GM19239 (cell line): ENCODE measurements around the gene DHRSX.
"Not testable (repeated sequence)": the region's sequence is repeated elsewhere in the genome, so short reads cannot be mapped to it uniquely, and the experiment has no call there.

ENCODE experiments used
- DNase-seq: peaks from one replicate; pipeline ENCODE4 v3.0.0; 2011; ENCODE audit warnings: low spot score; ENCODE audit not compliant: insufficient read length
- FAIRE-seq: peaks from 2 replicates; lab custom pipeline; 2011; peaks lifted over from hg19 to GRCh38; lab: Jason Lieb, UNC

DHRSX gene

DNA sequence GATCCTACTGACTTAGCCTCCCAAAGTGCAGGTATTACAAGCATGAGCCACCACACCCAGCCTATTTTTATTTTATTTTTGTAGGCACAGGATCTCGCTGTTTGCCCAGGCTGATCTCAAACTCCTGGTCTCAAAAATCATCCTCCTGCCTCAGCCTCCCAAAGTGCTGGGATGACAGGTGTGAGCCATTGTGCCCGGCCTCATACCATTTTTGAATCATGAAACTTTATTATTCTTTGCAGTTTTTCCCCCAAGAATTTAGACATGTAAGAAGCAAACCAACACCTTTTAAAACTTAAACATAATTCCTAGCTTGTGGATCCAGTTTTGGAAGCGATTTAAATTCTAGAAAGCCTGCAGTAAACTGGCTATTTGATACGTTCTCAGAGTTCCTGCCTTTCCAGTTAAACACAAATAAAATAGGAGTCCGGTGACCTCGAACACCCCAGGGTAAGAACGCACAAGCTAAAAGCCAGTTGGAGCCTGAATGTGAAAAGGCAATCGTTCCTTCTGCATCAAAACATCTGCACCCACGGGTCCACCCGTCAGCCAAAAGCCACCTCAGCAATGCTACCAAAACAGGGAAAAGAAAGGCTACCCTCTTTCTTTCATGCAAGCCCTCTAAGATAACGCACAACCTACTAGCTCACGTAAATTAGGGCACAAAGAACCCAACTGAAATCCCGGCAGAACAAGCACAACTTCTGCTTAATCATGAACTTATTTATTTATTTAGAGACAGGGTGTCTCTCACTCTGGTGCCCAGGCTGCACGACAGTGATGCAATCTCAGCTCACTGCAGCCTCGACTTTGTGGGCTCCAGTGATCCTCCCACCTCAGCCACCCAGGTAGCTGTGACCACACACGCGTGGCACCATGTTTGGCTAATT is 39.7 kb downstream of the DHRSX start:
- DNase-seq, FAIRE-seq: not testable (repeated sequence)

DNA sequence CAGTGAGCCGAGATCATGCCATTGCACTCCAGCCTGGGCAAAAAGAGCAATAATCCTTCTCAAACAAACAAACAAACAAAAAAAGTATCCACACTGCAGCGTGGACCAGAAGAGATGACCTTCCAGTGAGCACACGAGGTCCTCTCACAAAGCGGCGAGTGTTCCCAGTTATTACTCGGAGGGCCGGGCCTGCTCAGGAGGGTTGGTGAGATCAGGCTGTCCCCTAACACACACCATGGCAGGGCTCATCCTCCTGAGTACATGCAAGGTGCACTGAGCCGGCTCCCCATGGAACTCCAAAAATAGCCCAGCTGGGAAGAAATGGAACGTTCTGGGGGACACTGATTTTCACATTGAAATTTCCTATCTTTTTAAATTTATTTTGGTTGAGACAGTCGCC is 40.7 kb downstream of the DHRSX start:
- not testable (repeated sequence) for FAIRE-seq, DNase-seq

DNA sequence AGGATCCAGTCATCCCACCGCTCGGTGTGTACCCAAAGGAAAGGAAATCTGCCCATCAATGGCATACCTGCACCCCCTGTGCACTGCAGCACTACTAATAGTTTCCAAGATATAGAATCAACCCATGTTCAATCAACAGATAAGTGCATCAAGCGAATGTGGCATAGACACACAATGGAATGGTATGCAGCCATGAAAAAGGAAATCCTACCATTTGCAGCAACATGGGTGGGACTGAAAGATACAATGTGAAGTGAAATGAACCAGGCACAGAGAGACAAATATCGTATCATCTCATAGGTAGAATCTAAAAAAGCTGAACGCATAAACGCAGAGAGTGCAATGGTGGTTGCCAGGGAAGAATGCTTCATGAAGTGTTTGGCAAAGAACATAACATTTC is 42.5 kb downstream of the DHRSX start:
- DNase-seq (no peak), FAIRE-seq (no peak)

DNA sequence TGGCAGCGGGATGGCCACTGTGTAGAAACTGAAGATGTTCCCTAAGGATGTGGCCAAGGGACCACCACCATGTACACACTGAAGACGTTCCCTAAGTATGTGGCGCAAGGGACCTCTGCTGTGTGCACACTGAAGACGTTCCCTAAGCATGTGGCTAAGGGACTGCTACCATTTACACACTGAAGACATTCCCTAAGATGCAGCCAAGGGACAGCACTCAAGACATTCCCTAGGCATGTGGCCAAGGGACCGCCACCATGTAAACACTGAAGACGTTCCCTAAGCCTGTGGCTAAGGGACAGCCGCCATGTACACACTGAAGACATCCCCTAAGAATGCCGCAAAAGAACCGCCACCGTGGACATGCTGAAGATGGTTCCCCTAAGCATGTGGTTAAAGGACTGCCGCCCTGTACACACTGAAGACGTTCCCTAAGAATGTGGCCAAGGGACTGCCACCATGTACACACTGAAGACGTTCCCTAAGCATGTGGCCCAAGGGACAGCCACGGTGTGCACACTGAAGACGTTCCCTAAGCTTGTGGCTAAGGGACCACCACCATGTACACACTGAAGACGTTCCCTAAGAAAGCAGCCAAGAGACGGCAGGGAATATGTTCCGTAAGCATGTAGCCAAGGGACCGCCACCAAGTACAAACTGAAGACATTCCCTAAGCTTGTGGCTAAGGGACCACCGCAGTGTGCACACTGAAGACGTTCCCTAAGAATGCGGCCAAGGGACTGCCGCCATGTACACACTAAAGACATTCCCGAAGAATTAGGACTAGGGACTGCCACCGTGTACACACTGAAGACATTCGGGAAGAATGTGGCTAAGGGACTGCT is 43.3 kb downstream of the DHRSX start:
- DNase-seq (no peak), FAIRE-seq (no peak)

DNA sequence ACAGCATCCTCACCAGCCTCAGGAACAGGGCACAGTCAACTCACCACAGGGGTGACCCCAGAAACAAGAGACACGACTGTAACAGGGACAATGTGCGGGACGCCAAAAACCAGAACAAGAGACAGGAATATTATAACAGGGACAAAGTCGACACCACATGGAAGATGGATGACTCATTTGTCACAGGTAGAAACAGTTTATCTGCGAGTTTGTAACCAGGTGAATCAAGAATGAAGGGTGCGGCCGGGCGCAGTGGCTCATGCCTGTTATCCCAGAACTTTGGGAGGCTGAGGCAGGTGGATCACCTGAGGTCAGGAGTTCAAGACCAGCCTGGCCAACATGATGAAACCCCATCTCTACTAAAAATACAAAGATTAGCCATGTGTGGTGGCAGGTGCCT is 44.7 kb downstream of the DHRSX start:
- not testable (repeated sequence) for FAIRE-seq, DNase-seq

DNA sequence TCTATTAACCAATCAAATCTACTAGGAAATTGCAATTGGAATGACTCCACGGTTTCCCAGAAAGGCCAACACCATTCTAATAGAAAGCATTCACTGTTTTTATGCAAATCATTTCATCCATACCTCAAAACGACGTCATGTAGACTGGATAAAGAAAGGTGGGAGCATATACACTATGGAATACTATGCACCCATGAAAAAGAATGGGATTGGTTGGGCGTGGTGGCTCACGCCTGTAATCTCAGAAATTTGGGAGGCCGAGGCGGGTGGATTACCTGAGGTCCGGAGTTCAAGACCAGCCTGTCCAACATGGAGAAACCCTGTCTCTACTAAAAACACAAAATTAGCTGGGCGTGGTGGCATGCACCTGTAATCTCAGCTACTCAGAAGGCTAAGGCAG is 46.2 kb downstream of the DHRSX start:
- not testable (repeated sequence) for DNase-seq, FAIRE-seq

DNA sequence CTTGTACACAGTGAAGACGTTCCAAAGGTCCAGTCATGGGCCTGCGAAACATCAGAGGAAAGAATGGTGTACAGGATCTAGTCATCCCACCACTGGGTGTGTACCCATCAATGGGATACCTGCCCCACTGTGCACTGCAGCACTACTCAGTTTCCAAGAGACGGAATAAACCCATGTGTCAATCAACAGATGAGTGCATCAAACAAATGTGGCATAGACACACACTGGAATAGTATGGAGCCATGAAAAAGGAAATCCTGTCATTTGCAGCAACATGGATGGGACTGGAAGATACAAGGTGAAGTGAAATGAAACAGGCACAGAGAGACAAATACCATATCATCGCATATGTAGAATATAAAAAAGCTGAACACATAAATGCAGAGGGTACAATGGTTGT is 48.0 kb downstream of the DHRSX start:
- DNase-seq: no peak
- FAIRE-seq: no peak

DNA sequence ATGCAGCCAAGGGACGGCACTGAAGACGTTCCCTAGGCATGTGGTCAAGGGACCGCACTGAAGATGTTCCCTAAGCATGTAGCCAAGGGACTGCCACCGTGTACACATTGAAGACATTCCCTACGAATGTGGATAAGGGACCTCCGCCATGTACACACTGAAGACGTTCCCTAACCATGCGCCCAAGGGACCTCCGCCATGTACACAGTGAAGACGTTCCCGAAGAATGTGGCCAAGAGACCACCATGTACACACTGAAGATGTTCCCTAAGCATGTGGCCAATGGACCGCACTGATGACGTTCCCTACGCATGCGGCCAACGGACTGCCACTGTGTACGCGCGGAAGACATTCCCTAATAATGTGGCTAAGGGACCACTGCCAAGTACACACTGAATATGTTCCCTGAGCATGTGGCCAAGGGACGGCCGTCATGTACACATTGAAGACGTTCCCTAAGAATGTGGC is 48.4 kb downstream of the DHRSX start:
- DNase-seq: no peak
- no peak for FAIRE-seq

DNA sequence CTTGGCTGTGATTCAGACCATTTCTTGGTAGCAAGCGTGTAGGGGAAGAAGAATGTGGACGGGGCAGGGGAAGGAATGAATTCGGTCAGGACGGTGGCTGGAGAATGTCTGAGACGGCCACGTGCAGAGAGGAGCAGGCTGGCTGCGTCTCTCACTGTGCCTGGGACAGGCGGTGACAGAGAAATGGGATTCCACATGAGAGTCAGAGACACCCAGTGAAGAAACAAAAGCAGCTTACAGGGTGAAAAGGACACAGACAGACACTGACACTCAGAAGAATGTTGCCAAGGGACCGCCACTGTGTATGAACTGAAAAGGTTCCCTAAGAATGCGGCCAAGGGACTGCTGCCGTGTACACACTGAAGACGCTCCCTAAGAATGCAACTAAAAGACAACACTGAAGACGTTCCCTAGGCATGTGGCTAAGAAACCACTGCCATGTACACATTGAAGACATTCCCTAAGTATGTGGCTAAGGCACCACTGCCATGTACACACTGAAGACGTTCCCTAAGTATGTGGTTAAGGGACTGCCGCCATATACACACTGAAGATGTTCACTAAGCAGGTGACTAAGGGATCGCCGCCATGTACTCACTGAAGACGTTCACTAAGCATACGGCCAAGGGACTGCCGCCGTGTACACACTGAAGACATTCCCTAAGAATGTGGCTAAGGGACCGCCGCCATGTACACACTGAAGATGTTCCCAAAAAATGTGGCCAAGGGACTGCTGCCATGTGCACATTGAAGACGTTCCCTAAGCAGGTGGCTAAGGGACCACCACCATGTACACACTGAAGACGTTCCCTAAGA is 49.1 kb downstream of the DHRSX start:
- DNase-seq (no peak), FAIRE-seq (no peak)

DNA sequence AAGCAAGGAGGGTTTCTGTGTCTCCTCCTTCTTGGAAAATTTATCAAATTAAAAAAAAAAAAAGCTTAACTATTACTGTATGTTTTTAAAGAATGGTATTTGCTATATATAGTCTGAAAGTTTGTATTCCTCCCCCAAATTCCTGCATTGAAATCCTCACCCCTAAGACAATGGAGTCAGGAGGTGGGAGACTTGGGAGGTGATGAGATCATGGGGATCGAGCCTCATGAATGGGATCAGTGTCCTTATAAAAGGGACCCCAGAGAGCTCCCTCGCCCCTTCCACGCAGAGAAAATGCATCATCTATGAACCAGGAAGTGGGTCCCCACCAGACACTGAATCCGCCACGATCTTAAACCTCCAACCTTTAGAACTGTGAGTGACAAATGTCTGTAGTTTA is 50.1 kb downstream of the DHRSX start:
- FAIRE-seq (no peak), DNase-seq (no peak)

DNA sequence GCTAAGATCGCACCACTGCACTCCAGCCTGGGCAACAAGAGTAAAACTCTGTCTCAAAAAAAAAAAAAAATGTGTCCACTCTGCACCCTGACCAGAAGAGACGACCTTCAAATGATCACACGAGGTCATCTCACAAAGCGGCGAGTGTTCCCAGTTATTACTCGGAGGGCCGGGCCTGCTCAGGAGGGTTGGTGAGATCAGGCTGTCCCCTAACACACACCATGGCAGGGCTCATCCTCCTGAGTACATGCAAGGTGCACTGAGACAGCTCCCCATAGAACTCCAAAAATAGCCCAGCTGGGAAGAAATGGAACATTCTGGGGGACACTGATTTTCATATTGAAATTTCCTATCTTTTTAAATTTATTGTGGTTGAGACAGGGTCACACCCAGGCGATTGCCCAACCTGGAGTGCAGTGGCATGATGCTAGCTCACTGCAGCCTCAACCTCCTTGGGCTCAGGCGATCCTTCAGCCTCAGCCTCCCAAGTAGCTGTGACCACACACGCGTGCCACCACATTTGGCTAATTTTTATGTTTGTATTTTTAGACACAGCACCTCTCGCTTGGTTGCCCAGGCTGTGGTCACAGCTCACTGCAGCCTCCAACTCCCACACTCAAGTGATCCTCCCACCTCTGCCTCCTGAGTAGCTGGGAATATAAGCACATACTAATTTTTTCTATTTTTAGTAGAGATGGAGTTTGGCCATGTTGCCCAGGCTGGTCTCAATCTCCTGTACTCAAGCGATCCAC is 51.5 kb downstream of the DHRSX start:
- DNase-seq (no peak), FAIRE-seq (no peak)

DNA sequence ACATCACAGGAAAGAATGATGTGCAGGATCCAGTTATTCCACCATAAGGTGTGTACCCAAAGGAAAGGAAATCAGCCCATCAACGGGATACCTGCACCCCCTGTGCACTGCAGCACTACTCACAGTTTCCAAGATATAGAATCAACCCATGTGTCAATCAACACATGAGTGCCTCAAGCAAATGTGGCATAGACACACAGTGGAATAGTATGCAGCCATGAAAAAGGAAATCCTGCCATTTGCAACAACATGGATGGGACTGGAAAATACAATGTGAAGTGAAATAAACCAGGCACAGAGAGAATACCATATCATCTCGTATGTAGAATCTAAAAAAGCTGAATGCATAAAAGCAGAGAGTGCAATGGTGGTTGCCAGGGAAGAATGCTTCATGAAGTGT is 53.3 kb downstream of the DHRSX start:
- DNase-seq (no peak), FAIRE-seq (no peak)

DNA sequence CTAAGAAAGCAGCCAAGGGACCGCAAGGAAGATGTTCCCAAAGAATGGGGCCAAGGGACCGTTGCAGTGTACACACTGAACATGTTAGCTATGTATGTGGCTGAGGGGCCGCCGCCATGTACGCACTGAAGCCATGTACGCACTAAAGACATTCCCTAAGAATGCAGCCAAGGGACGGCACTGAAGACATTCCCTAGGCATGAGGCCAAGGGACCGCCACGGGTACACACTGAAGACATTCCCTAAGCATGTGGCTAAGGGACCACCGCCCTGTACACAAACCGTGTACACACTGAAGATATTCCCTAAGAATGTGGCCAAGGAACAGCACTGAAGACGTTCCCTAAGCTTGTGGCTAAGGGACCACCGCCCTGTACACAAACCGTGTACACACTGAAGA is 54.0 kb downstream of the DHRSX start:
- DNase-seq: no peak
- FAIRE-seq: no peak

DNA sequence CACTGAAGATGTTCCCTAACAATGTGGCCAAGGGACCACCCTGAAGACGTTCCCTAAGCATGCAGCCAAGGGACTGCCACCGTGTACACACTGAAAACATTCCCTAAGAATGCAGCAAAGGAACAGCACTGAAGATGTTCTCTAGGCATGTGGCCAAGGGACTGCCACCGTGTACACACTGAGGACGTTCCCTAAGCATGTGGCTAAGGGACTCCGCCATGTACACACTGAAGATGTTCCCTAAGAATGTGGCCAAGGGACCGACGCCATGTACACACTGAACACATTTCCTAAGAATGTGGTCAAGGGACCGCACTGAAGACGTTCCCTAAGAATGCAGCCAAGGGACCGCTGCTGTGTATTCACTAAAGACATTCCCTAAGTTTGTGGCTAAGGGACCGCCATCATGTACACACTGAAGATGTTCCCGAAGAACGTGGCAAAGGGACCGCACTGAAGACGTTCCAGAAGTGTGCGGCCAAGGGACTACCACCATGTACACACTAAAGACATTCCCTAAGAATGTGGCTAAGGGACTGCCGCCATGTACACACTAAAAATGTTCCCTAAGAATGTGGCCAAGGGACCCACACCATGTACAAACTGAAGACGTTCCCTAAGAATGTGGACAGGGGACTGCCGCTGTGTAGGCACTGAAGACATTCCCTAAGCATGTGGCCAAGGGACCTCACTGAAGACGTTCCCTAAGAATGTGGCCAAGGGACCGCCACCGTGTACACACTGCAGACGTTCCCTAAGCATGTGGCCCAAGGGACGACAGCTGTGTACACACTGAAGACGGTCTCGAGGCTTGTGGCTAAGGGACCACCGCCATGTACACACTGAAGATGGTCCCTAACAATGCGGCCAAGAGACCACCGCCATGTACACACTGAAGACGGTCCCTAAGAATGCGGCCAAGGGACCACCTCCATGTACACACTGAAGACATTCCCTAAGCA is 54.8 kb downstream of the DHRSX start:
- FAIRE-seq (no peak), DNase-seq (no peak)

DNA sequence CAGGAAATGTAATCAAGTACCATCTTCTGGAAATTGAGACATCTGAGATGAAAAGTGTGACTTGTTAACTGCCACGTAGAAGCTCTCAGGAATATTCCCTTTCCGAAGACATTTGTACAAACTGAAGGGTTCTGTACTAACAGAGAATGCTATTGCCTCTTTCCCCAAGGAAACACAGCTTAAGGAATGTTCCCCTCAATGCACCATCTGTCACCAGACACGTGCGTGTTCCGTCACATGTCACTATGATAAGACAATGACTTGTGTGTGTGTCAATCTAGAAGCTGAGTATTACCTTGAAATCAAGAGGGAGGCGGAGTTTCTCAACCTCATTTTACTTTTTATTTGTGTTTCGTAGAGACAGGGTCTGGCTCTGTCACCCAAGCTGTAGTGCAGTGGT is 58.1 kb downstream of the DHRSX start:
- FAIRE-seq (peak; percentile 8), DNase-seq (no peak)

DNA sequence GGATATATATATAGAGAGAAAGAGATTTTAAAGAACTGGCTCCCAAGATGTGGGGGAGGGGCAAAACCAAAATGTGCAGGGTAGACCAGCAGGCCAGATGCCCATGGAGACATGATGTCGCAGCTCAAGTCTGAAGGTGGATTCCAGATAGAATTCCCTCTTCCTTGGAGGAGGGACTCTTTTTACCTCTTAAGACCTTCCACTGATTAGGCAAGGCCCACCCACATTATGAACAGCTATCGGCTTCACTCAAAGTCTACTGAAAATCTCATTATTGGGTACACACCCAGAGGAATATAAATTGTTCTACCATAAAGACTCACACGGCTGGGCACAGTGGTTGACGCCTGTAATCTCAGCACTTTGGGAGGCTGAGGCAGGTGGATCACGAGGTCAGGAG is 59.3 kb downstream of the DHRSX start:
- DNase-seq: no peak
- no peak for FAIRE-seq

DNA sequence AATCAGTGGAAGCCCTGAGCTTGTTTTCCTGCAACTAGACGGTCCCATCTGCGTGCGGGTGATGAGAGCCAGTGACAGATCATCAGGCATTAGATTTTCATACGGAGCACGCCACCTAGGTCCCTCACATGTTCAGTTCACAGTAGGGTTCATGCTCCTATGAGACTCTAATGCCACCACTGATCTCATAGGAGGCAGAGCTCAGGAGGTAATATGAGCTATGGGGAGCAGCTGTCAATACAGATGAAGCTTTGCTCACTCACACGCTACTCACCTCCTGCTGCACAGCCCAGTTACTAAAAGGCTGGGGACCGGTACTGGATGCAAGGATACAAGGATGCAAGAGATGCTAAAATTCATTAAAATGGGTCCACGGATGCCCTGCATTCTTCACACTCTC is 61.2 kb downstream of the DHRSX start:
- FAIRE-seq: no peak

DNA sequence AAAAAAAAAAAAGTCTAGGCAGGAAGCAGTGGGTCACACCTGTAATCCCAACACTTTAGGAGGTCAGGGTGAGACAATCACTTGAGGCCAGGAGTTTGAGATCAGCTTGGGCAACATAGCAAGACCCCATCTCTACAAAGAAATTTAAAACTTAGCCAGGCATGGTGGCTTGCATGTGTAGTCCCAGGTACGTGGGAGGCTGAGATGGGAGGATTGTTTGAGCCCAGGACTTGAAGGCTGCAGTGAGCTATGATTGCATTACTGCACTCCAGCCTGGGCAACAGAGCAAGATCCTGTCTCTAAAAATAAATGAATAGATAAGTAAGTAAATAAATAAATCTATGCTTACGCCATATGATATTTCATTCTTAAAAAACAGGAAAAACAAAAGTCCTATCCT is 65.3 kb downstream of the DHRSX start:
- FAIRE-seq: no peak
- no peak for DNase-seq

More for the DNA sequence above, 61.2 kb downstream of the DHRSX start:
- DNase-seq: no peak
